Endothelial cell (in vitro differentiated cells): Measurements from ENCODE around the gene GNAQ. TPM values are rescaled to one million over a fixed set of nuclear protein-coding genes. Genes with fewer than 3 reads are reported as not detected.

Experiments
- DNase-seq: peaks from one replicate; pipeline ENCODE4 v3.0.0; 2021; ENCODE audit warnings: low spot score
- H3K27ac Mint-ChIP-seq: one replicate; pipeline ENCODE4 v1.8.0; 2021; ENCODE audit warnings: mixed read lengths, inconsistent platforms; ENCODE audit not compliant: unreplicated experiment
- H3K27me3 Mint-ChIP-seq: one replicate; pipeline ENCODE4 v1.8.0; 2021; ENCODE audit warnings: mild to moderate bottlenecking, moderate library complexity, mixed read lengths, inconsistent platforms; ENCODE audit not compliant: unreplicated experiment
- H3K36me3 Mint-ChIP-seq: one replicate; pipeline ENCODE4 v1.8.0; 2021; ENCODE audit warnings: mild to moderate bottlenecking, low read depth, mixed read lengths, inconsistent platforms; ENCODE audit not compliant: unreplicated experiment
- H3K4me1 Mint-ChIP-seq: one replicate; pipeline ENCODE4 v1.8.0; 2021; ENCODE audit warnings: mild to moderate bottlenecking, mixed read lengths, inconsistent platforms; ENCODE audit not compliant: unreplicated experiment
- H3K4me3 Mint-ChIP-seq: one replicate; pipeline ENCODE4 v1.8.0; 2021; ENCODE audit warnings: mild to moderate bottlenecking, mixed read lengths, inconsistent platforms; ENCODE audit not compliant: unreplicated experiment
- H3K9me3 Mint-ChIP-seq: one replicate; pipeline ENCODE4 v1.8.0; 2021; ENCODE audit warnings: mixed read lengths, inconsistent platforms; ENCODE audit not compliant: unreplicated experiment
- total RNA-seq: library from RNA; stranded (reverse); fragmentation: NEBNext Ultra II Directional; extraction: Animal tissue kit (Norgen Biotek cat#: 25700); gene quantifications from one replicate; pipeline ENCODE4 v1.2.1, GENCODE V29; 2021; ENCODE audit not compliant: unreplicated experiment
- TF ChIP-seq, protein P1 (sequence below): fragments of 200-600 bp; sonication (generic); IDR thresholded peaks from one replicate; pipeline ENCODE4 v1.5.0; 2021; ENCODE audit warnings: antibody characterized with exemption; ENCODE audit not compliant: unreplicated experiment

GNAQ gene
- total RNA-seq, 1 donor from 2014 or later = 94.6 TPM

DNA sequence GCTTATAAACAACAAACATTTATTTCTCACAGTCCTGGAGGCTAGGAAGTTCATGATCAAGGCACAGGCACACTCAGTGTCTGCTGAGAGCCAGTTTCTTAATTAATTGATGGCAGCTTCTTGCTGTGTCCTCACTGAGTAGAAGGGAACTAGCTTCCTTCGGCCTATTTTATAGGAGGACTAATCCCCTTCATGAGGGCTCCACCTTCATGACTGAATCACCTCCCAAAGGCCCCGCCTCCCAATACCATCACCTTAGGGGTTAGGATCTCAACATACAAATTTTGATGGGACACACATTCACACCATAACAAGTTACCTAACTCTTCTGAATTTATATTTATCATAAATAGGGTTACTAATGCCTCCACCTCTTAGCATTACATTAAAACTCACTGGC lies 129.8 kb downstream of the GNAQ start:
- TF ChIP-seq, protein P1, sequence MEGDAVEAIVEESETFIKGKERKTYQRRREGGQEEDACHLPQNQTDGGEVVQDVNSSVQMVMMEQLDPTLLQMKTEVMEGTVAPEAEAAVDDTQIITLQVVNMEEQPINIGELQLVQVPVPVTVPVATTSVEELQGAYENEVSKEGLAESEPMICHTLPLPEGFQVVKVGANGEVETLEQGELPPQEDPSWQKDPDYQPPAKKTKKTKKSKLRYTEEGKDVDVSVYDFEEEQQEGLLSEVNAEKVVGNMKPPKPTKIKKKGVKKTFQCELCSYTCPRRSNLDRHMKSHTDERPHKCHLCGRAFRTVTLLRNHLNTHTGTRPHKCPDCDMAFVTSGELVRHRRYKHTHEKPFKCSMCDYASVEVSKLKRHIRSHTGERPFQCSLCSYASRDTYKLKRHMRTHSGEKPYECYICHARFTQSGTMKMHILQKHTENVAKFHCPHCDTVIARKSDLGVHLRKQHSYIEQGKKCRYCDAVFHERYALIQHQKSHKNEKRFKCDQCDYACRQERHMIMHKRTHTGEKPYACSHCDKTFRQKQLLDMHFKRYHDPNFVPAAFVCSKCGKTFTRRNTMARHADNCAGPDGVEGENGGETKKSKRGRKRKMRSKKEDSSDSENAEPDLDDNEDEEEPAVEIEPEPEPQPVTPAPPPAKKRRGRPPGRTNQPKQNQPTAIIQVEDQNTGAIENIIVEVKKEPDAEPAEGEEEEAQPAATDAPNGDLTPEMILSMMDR = no peak
- Mint-ChIP-seq H3K27ac (no peak overlapping the region), H3K27me3 (peaks cover 2% of the 10 kb centered on the region), H3K4me1 (peaks cover 24% of the 10 kb centered on the region), H3K36me3 (peaks cover 5% of the 10 kb centered on the region), H3K4me3 (no peak overlapping the region), H3K9me3 (no peaks in the 10 kb centered on the region)
- DNase-seq = no peak

DNA sequence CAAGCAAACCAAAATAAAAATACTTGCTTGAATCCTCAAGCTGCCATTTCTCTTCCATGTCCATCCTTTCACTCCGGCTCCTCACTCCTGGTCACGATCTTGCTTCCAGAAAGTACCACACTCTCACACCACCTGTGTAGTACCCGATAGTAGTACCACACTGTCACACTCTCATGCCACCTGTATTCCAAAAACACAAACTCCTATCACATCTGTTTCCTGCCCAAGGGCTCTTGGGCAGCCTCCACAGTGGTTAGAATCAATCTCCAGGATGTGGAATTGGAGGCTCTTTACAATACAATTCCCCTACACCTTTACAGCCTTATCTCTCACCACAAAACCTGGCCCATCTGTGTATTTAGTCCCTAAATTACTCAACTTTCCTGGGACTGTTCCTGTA lies 130.6 kb downstream of the GNAQ start:
- H3K4me3 Mint-ChIP-seq = no peak overlapping the region
- TF ChIP-seq, protein P1 = no peak
- H3K27me3 Mint-ChIP-seq = peaks cover 2% of the 10 kb centered on the region
- H3K36me3 Mint-ChIP-seq = peaks cover 5% of the 10 kb centered on the region
- DNase-seq = no peak
- no peaks in the 10 kb centered on the region for H3K9me3 Mint-ChIP-seq
- no peak overlapping the region for H3K27ac Mint-ChIP-seq
- peaks cover 24% of the 10 kb centered on the region for H3K4me1 Mint-ChIP-seq

DNA sequence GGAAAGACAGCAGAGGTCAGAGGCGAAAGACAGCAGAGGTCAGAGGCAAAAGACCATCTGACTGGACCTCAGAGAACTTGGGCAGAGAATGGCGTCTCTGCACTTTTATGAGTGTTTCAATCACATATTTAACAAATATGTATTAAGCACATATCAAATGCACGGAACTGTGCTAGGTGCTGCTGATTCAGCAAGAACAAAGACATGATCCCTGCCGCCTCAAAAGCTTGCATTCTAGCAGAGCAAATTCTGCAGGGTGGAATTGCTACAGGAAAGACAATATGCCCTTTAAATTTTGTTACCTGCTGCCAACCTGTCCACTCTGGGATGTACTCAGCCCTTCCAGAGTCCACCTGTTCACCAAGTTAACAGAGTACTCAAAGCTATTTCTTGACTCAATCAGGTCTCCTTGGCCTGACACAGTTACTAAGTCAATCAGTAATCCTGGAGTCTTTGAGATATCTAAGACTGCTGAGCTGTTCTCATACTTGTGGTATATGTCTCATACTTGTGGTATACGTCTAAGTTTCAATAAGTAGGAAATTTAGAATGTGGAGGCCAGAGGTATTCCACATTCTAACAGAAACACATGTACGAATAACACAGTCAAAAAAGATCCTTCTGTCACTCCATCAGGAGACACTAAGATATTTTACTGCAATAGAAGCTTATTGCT lies 131.8 kb downstream of the GNAQ start:
- Mint-ChIP-seq H3K4me1 (peaks cover 19% of the 10 kb centered on the region), H3K4me3 (no peak overlapping the region), H3K27ac (no peak overlapping the region), H3K9me3 (no peaks in the 10 kb centered on the region), H3K27me3 (no peaks in the 10 kb centered on the region), H3K36me3 (peaks cover 5% of the 10 kb centered on the region)
- TF ChIP-seq, protein P1 = no peak
- DNase-seq = no peak

DNA sequence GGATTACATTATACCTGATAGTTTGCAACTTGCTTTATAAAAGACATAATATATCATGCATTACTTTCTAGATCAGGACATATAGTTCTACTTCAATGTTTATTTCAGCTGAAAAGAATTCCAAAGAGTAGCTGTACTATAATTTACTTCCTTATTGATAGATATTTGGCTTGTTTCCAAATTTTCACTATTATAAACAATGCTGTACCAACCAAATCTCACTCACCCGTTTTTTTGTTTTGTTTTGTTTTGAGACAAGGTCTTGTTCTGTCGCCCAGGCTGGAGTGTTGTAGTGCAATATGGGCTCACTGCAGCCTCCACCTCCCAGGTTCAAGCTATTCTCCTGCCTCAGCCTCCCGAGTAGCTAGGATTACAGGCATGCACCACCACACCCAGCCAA lies 132.7 kb downstream of the GNAQ start:
- Mint-ChIP-seq H3K9me3 (no peaks in the 10 kb centered on the region), H3K27me3 (no peaks in the 10 kb centered on the region), H3K27ac (no peak overlapping the region), H3K36me3 (peaks cover 5% of the 10 kb centered on the region), H3K4me1 (peaks cover 19% of the 10 kb centered on the region), H3K4me3 (no peak overlapping the region)
- DNase-seq = no peak
- TF ChIP-seq, protein P1 = no peak

DNA sequence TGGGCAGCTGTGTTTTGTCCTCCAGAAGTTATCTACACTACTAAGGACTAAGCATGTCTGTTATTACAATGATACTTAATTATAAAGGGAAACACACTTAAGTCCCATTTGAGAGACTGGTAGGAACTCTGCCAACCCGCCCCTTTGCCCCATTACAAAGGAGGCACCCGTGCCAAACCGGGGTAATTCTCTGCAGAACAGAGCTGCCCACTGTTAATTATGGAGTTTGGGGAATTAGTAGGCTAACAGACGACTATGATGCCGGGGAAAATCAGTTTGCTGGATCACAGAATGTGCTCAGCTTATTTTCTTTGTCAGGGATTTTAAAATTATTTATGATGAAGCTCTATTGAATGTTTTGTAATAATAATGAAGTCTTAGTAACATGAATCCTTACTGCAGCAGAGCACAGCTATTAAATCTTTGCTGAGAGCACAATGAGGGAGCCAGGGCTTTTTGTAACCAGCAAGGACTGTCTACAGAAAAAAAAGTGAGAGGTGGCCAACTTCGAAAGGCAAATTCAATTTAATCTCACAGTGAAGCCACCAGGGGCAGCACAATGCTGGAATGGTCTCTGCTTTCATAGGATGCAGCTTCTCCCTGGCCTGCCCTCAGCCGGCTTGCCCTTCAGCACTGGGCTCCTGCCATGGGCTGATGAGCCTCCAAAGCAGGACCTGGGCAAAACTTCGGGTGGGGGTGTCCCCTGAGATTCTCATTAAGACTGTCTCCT lies 134.5 kb downstream of the GNAQ start:
- Mint-ChIP-seq H3K4me3 (no peak overlapping the region), H3K36me3 (no peaks in the 10 kb centered on the region), H3K27me3 (no peaks in the 10 kb centered on the region), H3K27ac (no peak overlapping the region), H3K4me1 (peaks cover 19% of the 10 kb centered on the region), H3K9me3 (no peaks in the 10 kb centered on the region)
- TF ChIP-seq, protein P1 = peak; percentile 44
- DNase-seq = no peak
